Heart left ventricle (tissue), 16 donors: Measurements from ENCODE around the gene USHBP1. TPM values are rescaled to one million over a fixed set of nuclear protein-coding genes. Genes with fewer than 3 reads are reported as not detected.

Source experiments
- ATAC-seq, 4 donors: fragments of 200-7000 bp; cut with Tn5 transposase; one replicate each; pipeline ENCODE4 v1.9.1; 2020 to 2022; ENCODE audit warnings: moderate library complexity in 4 of 4, mild to moderate bottlenecking in 3 of 4, moderate number of reproducible peaks in 1 of 4
- DNase-seq, 5 donors: peaks; one replicate each; pipeline ENCODE4 v3.0.0-alpha.2; 2020
- H3K27ac ChIP-seq, 12 donors: fragments of 200-600 bp; sonication (generic) in 4 of 12; one replicate each; pipeline versions ENCODE4 v1.5.0 to v1.8.0; 2016 to 2022; ENCODE audit warnings: mild to moderate bottlenecking in 2 of 12
- H3K27me3 ChIP-seq, 9 donors: fragments of 200-600 bp; sonication (generic) in 2 of 9; one replicate each; pipeline versions ENCODE4 v1.5.1 to v1.8.0; 2016 to 2022; ENCODE audit warnings: mild to moderate bottlenecking in 3 of 9
- H3K36me3 ChIP-seq, 9 donors: fragments of 200-600 bp; sonication (generic) in 2 of 9; one replicate each; pipeline versions ENCODE4 v1.5.0 to v1.8.0; 2018 to 2022; ENCODE audit warnings: mild to moderate bottlenecking in 2 of 9
- H3K4me1 ChIP-seq, 12 donors: fragments of 200-600 bp; sonication (generic) in 4 of 12; one replicate each; pipeline versions ENCODE4 v1.5.0 to v1.8.0; 2016 to 2022; ENCODE audit warnings: mild to moderate bottlenecking in 3 of 12
- H3K4me3 ChIP-seq, 12 donors: fragments of 200-600 bp; sonication (generic) in 4 of 12; one replicate each; pipeline versions ENCODE4 v1.5.0 to v1.8.0; 2017 to 2022; ENCODE audit warnings: mild to moderate bottlenecking in 9 of 12, moderate library complexity in 4 of 12
- H3K9me3 ChIP-seq, 12 donors: fragments of 200-600 bp; sonication (generic) in 4 of 12; one replicate each; pipeline versions ENCODE4 v1.5.0 to v1.8.0; 2016 to 2022; ENCODE audit warnings: mild to moderate bottlenecking in 1 of 12
- CTCF ChIP-seq, 12 donors: fragments of 200-600 bp; sonication (generic) in 4 of 12; IDR thresholded peaks; one replicate each; pipeline versions ENCODE4 v1.5.0 to v1.8.0; 2018 to 2022; ENCODE audit warnings: antibody characterized with exemption in 12 of 12, mild to moderate bottlenecking in 5 of 12
- POLR2A ChIP-seq, 2 donors: fragments of 450-650 bp; IDR thresholded peaks; one replicate each; pipeline ENCODE4 v1.6.1; 2017; ENCODE audit warnings: antibody characterized with exemption in 2 of 2, mild to moderate bottlenecking in 2 of 2, moderate library complexity in 2 of 2
- WGBS, 4 donors: extraction: QIAGEN DNeasy Blood & Tissue Kit in 2 of 4; methylation state at CpG; one replicate each; pipeline versions ENCODE4 v1.1.5 to v1.1.7; 2013 to 2018; 5-methylcytosine and 5-hydroxymethylcytosine counted together
- intact Hi-C, 10 donors: fragments of 100-400 bp; cut with DNase I; formaldehyde crosslinking; loops; one replicate each; pipeline versions ENCODE4 v1.11.1 to v1.14.2; 2022
- polyA plus RNA-seq, 2 donors: library from polyadenylated mRNA; stranded (reverse); fragments of 200-250 nt; gene quantifications; one replicate each; pipeline ENCODE4 v1.2.3, GENCODE V29; 2013
- total RNA-seq, 9 donors: library from RNA; depleted of rRNA in 2 of 9; stranded (reverse); fragments of >200 nt in 2 of 9; fragmentation: NEBNext Ultra II Directional in 3 of 9; extraction: Animal tissue kit (Norgen Biotek cat#: 25700) in 3 of 9; gene quantifications; one replicate each; pipeline versions ENCODE4 v1.1.0 to v1.2.4, GENCODE V29; 2016 to 2023
- donor health status: ischemic (EF 13 %, LVEDD 7.1; RV severe dilation, severe dysfunction).
- donor health status: healthy with polysubstance abuse.
- donor health status: DM: no; HTN: yes; CAD: no.
- donor health status: DM: no; HTN: no; CAD: no.
- donor health status: ischemic (EF 25% LVEDD 6.9; RV normal size, moderate dysfunction).
- donor health status: ischemic (EF 25% LVEDD 5.7; RV mildly dilated, moderate dysfunction).
- donor health status: healthy.
- donor health status: DM: yes; HTN: yes; CAD: no.
- donor health status: ischemic (EF 35%, LVEDD 5.7; RV mildly dilated, moderate dysfunction).
- donor health status: nonischemic (EF 11% LVEDD 7.7; RV severe dilation, severe dysfunction).
- donor health status: DM: yes; HTN: yes; CAD: no.
- donor health status: PGD.
- donor health status: ischemic (EF 29% LVEDD 5.4; RV normal size, mild dysfunction).
- donor health status: nonischemic (EF 23%, LVEDD 6.1; RV moderate dilation, normal function).

USHBP1 gene
- total and polyA plus RNA-seq, 11 donors: 3.7 to 14.6 (median 7.7) TPM

GRCh38 chr19:17202713-17203112 lies 61.8 kb downstream of the USHBP1 start:
- Histone ChIP-seq H3K4me3 (no peak overlapping the region), H3K9me3 (no peaks in the 10 kb centered on the region), H3K36me3 (peaks cover 0 to 100% (median 84%) of the 10 kb centered on the region in 9 donors), H3K27me3 (no peaks in the 10 kb centered on the region), H3K4me1 (no peaks in the 10 kb centered on the region), H3K27ac (no peak overlapping the region)
- WGBS, 4 donors: 90 to 93% (median 92%) methylated on average over 17 of the region's 17 CpGs
- intact Hi-C loops: loop anchor here in 3 of 10 donors (5.0 to 10.0 kb wide), 3 partner anchors 48 to 80 kb away; partner anchors contain the start of gene ANKLE1 (in 1 of the 3)
- no peak for TF ChIP-seq POLR2A (IDR thresholded peaks at IDR 0.05)
- TF ChIP-seq CTCF (IDR thresholded peaks at IDR 0.05): no peak
- DNase-seq (no peak), ATAC-seq (no peak)

- Histone ChIP-seq H3K4me1 (no peaks in the 10 kb centered on the region), H3K27me3 (no peaks in the 10 kb centered on the region), H3K27ac (no peak overlapping the region), H3K4me3 (no peak overlapping the region), H3K36me3 (peaks cover 0 to 100% (median 84%) of the 10 kb centered on the region in 9 donors), H3K9me3 (no peaks in the 10 kb centered on the region)
- TF ChIP-seq CTCF (IDR thresholded peaks at IDR 0.05): no peak
- no peak for TF ChIP-seq POLR2A (IDR thresholded peaks at IDR 0.05)
- DNase-seq (no peak), ATAC-seq (no peak)
- 87 to 93% (median 91%) methylated on average over 9 of the region's 9 CpGs for WGBS, 4 donors
- intact Hi-C loops: loop anchor here in 3 of 10 donors (5.0 to 10.0 kb wide), 3 partner anchors 47 to 80 kb away; partner anchors contain the start of gene ANKLE1 (in 1 of the 3)
Measured at GRCh38 chr19:17202249-17202648, 62.3 kb downstream of the USHBP1 start.

- intact Hi-C loops: loop anchor here in 3 of 10 donors (5.0 to 10.0 kb wide), 3 partner anchors 46 to 82 kb away; partner anchors contain the start of gene ANKLE1 (in 1 of the 3)
- no peaks in the 10 kb centered on the region for H3K9me3 ChIP-seq
- no peak overlapping the region for H3K4me3 ChIP-seq
- H3K36me3 ChIP-seq: peaks cover 0 to 96% (median 78%) of the 10 kb centered on the region in 9 donors
- TF ChIP-seq CTCF (IDR thresholded peaks at IDR 0.05): no peak
- TF ChIP-seq POLR2A (IDR thresholded peaks at IDR 0.05): no peak
- no peaks in the 10 kb centered on the region for H3K4me1 ChIP-seq
- H3K27ac ChIP-seq: no peak overlapping the region
- no peaks in the 10 kb centered on the region for H3K27me3 ChIP-seq
- DNase-seq (no peak), ATAC-seq (no peak)
- 72 to 77% (median 75%) methylated on average over 16 of the region's 16 CpGs for WGBS, 4 donors
Measured at GRCh38 chr19:17200408-17201079, 64.0 kb downstream of the USHBP1 start.

Other genes starting within 250 kb of the USHBP1 start
- 10 to 100 TPM in 7 of 9 donors, 1 to 10 TPM in 2; 5.2 to 49.5 (median 16.9) TPM for gene CPAMD8, start 237.9 kb downstream of the USHBP1 start, total RNA-seq
- 10 to 100 TPM in 1 of 2 donors, 1 to 10 TPM in 1; 9.6 to 36.3 TPM for gene CPAMD8, start 237.9 kb downstream of the USHBP1 start, polyA plus RNA-seq
- 1 to 10 TPM; 2.1 to 9.2 (median 4.7) TPM for gene HAUS8, start 189.3 kb downstream of the USHBP1 start, total RNA-seq
- gene HAUS8, start 189.3 kb downstream of the USHBP1 start, polyA plus RNA-seq: 1 to 10 TPM; 4.2 to 5.1 TPM
- gene MYO9B, start 189.0 kb downstream of the USHBP1 start, total RNA-seq: 10 to 100 TPM; 24.2 to 89.4 (median 31.3) TPM
- 10 to 100 TPM; 26.9 to 39.6 TPM for gene MYO9B, start 189.0 kb downstream of the USHBP1 start, polyA plus RNA-seq
- gene USE1, start 49.4 kb downstream of the USHBP1 start, total RNA-seq: 10 to 100 TPM; 22.5 to 34.4 (median 25.8) TPM
- gene USE1, start 49.4 kb downstream of the USHBP1 start, polyA plus RNA-seq: 10 to 100 TPM; 60.6 to 69.6 TPM
- 10 to 100 TPM in 6 of 9 donors, 1 to 10 TPM in 3; 8.7 to 27.2 (median 16.8) TPM for gene OCEL1, start 38.5 kb downstream of the USHBP1 start, total RNA-seq
- 10 to 100 TPM; 15.6 to 35.2 TPM for gene OCEL1, start 38.5 kb downstream of the USHBP1 start, polyA plus RNA-seq
- gene NR2F6, start 18.8 kb downstream of the USHBP1 start, total RNA-seq: 100 to 1,000 TPM in 2 of 9 donors, 10 to 100 TPM in 7; 34.7 to 117 (median 47.0) TPM
- gene NR2F6, start 18.8 kb downstream of the USHBP1 start, polyA plus RNA-seq: 10 to 100 TPM; 30.8 to 38.3 TPM
- 10 to 100 TPM; 60.9 to 92.4 (median 75.9) TPM for gene BABAM1, start 2.7 kb upstream of the USHBP1 start, total RNA-seq
- 10 to 100 TPM; 67.2 to 73.5 TPM for gene BABAM1, start 2.7 kb upstream of the USHBP1 start, polyA plus RNA-seq
- under 1 TPM in 7 of 9 donors, not detected in 2; 0.07 to 0.44 (median 0.23) TPM for gene ANKLE1, start 17.2 kb upstream of the USHBP1 start, total RNA-seq
- under 1 TPM; 0.08 to 0.36 TPM for gene ANKLE1, start 17.2 kb upstream of the USHBP1 start, polyA plus RNA-seq
- 10 to 100 TPM in 5 of 9 donors, 1 to 10 TPM in 4; 7.4 to 21.8 (median 10.3) TPM for gene ABHD8, start 38.7 kb upstream of the USHBP1 start, total RNA-seq
- gene ABHD8, start 38.7 kb upstream of the USHBP1 start, polyA plus RNA-seq: 10 to 100 TPM; 11.6 to 19.2 TPM
- 100 to 1,000 TPM in 8 of 9 donors, 10 to 100 TPM in 1; 97.8 to 389 (median 174) TPM for gene MRPL34, start 41.1 kb upstream of the USHBP1 start, total RNA-seq
- gene MRPL34, start 41.1 kb upstream of the USHBP1 start, polyA plus RNA-seq: 100 to 1,000 TPM; 296 to 325 TPM
- 10 to 100 TPM; 13.9 to 47.1 (median 35.7) TPM for gene DDA1, start 44.8 kb upstream of the USHBP1 start, total RNA-seq
- 10 to 100 TPM; 64.8 to 84.6 TPM for gene DDA1, start 44.8 kb upstream of the USHBP1 start, polyA plus RNA-seq
- 10 to 100 TPM in 2 of 9 donors, 1 to 10 TPM in 7; 6.4 to 11.0 (median 7.9) TPM for gene ANO8, start 70.1 kb upstream of the USHBP1 start, total RNA-seq
- gene ANO8, start 70.1 kb upstream of the USHBP1 start, polyA plus RNA-seq: 1 to 10 TPM; 4.8 to 8.3 TPM
- gene GTPBP3, start 72.8 kb upstream of the USHBP1 start, total RNA-seq: 10 to 100 TPM in 7 of 9 donors, 1 to 10 TPM in 2; 6.3 to 20.1 (median 11.3) TPM
- gene GTPBP3, start 72.8 kb upstream of the USHBP1 start, polyA plus RNA-seq: 10 to 100 TPM in 1 of 2 donors, 1 to 10 TPM in 1; 8.9 to 13.0 TPM
- 10 to 100 TPM in 4 of 9 donors, 1 to 10 TPM in 5; 7.1 to 52.8 (median 9.5) TPM for gene PLVAP, start 112.6 kb upstream of the USHBP1 start, total RNA-seq
- gene PLVAP, start 112.6 kb upstream of the USHBP1 start, polyA plus RNA-seq: 10 to 100 TPM; 26.4 to 50.1 TPM
- under 1 TPM in 2 of 9 donors, not detected in 7; 0.37 to 0.53 TPM for gene CCDC194, start 129.5 kb upstream of the USHBP1 start, total RNA-seq
- under 1 TPM in 1 of 2 donors, not detected in 1; 0.23 TPM for gene CCDC194, start 129.5 kb upstream of the USHBP1 start, polyA plus RNA-seq
- gene BST2, start 140.9 kb upstream of the USHBP1 start, total RNA-seq: 100 to 1,000 TPM in 1 of 9 donors, 10 to 100 TPM in 8; 28.6 to 116 (median 49.4) TPM
- 10 to 100 TPM; 37.1 to 64.1 TPM for gene BST2, start 140.9 kb upstream of the USHBP1 start, polyA plus RNA-seq
- 10 to 100 TPM; 11.8 to 41.5 (median 18.5) TPM for gene MVB12A, start 155.3 kb upstream of the USHBP1 start, total RNA-seq
- gene MVB12A, start 155.3 kb upstream of the USHBP1 start, polyA plus RNA-seq: 10 to 100 TPM; 30.7 to 46.5 TPM
- under 1 TPM in 1 of 9 donors, not detected in 8; 0.52 TPM for gene TMEM221, start 183.9 kb upstream of the USHBP1 start, total RNA-seq
- gene TMEM221, start 183.9 kb upstream of the USHBP1 start, polyA plus RNA-seq: under 1 TPM in 1 of 2 donors, not detected in 1; 0.04 TPM
- gene NXNL1, start 196.2 kb upstream of the USHBP1 start, total RNA-seq: 1 to 10 TPM in 1 of 9 donors, under 1 TPM in 3, not detected in 5; 0.32 to 1.1 (median 0.57) TPM
- gene NXNL1, start 196.2 kb upstream of the USHBP1 start, polyA plus RNA-seq: under 1 TPM in 1 of 2 donors, not detected in 1; 0.69 TPM
- gene SLC27A1, start 205.8 kb upstream of the USHBP1 start, total RNA-seq: 10 to 100 TPM; 32.6 to 70.3 (median 52.7) TPM
- gene SLC27A1, start 205.8 kb upstream of the USHBP1 start, polyA plus RNA-seq: 10 to 100 TPM; 22.1 to 47.6 TPM
- 10 to 100 TPM; 15.5 to 57.1 (median 27.0) TPM for gene PGLS, start 246.9 kb upstream of the USHBP1 start, total RNA-seq
- gene PGLS, start 246.9 kb upstream of the USHBP1 start, polyA plus RNA-seq: 10 to 100 TPM; 28.8 to 45.9 TPM